Measurements from ENCODE around the gene ABCF1.
A peak's percentile ranks its signal among the peaks of the same experiment; 100 is the strongest.

ABCF1 gene

DNA sequence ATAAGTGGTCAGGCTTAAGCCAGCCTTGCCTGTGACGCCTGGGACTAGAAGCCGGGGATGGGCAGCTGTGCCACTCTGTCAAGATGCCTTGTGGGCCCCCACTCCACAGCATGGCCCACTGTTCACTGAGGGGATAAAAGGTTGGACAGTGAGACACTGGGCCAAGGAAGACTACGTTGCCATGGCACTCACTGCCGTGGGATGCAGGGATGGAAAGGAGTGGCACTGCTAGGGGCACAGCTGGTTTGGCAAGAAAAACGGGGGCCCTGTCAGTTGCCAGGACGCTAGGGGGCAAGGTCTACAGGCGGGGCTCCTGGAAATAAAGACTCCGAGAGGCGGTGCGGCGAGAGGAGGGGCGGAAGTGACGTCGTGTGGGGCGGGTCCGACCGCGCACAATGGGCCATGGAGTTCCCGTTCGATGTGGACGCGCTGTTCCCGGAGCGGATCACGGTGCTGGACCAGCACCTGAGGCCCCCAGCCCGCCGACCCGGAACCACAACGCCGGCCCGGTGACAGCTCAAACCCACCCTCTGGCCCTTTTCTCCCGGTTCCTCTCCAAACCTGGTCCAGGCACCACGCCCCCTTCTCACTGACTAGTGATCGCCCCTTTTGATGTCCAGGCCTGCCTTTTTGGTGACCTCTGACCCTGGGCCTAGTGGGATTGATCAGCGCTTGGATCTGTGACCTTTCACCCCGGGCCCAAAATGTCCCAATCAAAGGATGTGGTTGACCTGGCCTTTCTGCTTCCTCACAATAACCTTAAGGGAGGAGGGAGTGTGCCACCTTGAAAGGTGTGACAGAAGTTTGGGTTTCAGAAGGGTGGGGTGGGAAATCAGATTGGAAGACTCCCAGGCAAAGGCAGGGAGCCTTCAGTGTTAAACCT is 55.5 kb downstream of the ABCF1 start, which contains the start of gene ATAT1:
TSS of gene ATAT1 (plus strand) at position 391 of the 883 bp plus-strand sequence.
- DNase-seq (ENCODE audit: low read depth in 2 of 2): peak in 1 of 2 experiments; percentile 42

DNA sequence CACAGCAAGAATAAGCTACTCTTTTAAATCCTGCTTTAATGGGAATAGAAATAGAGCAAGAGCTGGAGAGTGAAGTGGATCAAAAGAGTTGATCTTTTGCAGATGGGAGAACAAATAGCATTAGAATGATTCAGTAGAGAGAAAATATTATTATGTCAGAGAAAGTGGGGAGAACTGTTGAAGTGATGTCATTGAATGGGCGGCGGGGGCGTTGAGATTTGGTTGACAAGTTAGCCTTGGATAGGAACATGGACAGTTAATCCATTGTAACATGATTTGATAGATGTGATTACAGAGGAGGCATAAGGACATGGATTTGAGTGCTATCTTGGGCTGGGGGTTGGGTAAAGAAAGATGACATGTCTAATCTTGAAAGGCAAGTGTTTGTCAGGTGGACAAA is 64.6 kb downstream of the ABCF1 start:
- no peak for DNase-seq (ENCODE audit: low read depth in 2 of 2)

DNA sequence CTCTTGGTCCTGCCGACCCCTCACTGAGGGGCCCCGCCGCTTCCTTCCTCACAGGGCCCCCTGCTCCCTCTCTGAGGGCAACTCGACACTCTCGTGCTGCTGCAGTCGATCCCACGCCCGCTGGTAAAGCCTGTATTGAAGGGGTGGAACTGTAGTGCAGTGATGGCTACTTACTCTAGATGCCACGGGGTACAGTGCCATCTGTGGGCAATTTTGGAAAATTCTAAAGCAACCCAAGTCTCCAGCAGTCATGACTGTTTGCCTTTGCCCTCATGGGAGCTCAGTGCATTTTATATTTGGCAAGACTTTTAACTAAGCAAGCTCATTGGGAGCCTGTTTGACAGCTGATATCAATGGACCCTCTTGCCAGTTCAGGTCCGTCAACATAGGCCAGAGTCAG is 69.2 kb downstream of the ABCF1 start:
- DNase-seq (ENCODE audit: low read depth in 2 of 2): no peak

DNA sequence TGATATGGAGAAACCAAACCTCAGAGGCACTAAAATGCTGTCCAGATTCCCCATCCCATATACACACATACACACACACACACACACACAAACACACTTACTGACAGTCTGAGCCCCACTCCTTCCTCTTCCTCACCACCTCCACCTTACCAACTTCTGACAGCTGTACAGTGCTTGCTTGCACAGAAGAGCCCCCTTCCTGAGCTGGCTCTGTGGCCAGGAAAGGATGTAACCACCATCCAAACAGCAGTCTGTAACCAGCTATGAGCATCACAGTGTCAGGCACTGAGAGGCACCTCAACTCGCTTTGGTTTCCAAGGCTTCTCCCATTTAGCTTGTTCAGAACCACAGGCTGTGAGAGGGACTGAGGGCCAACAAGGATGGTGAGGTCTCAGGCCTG is 69.8 kb downstream of the ABCF1 start:
- DNase-seq (ENCODE audit: low read depth in 2 of 2): no peak
